IPS-NIHi7 (cell line): Measurements from ENCODE around the gene EN2.
A peak's percentile ranks its signal among the peaks of the same experiment; 100 is the strongest.

ENCODE experiments used
- DNase-seq: peaks from one replicate; pipeline ENCODE4 v3.0.0; 2012; ENCODE audit warnings: mixed read lengths; ENCODE audit errors: extremely low spot score

Gene EN2

GRCh38 chr7:155458111-155458877 is at the start of gene EN2:
Gene EN2 (plus strand): TSS chr7:155458129. CDS start chr7:155458378, 249 bp downstream.
- DNase-seq = no peak

DNA sequence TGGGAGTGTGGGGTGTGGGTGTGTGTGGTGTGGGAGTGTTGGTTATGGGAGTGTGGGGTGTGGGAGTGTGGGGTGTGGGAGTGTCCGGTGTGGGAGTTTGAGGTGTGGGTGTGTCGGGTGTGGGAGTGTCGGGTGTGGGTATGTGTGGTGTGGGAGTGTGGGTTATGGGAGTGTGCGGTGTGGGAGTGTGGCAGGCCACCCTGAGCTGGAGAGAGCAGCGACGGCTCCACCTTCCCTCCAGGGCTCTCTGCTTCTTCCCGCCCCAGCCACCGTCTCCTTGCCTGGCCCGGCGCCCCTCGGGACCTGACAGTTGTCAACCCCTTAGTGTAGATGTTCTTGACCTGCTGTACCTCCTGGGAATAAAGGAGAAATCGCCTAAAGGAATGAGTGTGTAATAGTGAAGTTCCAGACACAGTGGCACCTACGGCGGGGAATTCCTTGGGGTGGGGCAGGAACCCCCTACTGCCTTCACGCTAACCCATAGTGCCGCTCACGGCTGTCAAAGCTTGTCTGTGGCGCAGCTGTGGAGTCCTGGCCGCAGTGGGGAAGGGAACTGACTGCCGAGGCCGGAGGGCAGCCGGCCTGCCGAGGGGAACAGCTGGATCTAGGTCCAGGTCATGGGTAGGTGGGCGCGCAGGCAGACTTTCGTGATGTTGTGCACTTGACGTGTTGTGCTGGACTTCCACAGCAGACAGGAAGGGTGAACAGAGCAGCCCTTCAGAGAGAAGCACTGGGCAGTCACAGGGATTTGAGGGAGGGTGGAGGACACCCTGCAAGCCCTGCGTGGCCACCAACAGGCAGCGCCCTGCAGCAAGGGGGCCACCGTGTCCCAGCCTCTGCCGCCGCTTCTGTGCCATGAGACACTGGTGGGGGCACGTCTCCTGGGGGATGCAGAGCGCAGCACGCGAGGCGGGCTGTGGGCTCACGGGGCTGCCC is 49.0 kb upstream of the EN2 start:
- DNase-seq = peak; percentile 43

DNA sequence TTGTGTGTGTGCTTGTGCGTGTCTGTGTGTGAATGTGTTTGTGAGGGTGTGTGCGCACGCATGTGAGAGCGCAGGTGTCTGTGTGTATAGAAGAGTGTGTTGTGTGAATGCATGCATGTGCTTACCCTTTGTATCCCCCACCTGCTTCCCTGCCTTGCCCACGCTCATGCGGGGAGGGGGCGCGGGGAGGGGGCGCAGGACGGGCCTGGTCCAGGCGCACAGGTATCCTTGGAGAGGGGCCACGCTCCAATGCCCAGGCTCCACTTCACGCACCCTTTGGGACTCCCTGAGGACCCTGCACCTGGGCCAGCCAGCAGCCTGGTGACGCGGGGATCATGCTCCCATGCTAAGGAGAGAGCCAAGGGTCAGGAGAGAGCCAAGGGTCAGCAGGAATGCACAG is 47.9 kb upstream of the EN2 start:
- no peak for DNase-seq

DNA sequence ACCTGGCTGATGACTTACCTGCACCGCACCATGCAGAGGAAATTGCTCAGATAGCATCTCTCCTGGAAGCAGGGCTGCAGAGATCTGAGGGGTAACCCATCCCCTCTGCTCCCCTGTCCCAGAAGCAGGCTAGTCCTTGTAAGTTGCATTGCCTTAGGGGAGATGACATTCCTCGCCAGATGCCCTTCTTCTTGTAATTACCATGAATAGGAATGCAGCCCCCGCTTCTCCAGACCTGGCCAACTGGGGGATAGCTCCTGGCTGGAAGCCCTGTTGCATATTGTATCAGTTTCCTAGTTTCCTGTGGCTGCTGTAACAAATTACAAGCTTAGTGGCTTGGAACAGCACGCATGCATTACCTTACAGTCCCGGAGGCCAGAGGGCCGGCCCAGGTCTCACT is 47.5 kb upstream of the EN2 start:
- DNase-seq = peak; percentile 46

DNA sequence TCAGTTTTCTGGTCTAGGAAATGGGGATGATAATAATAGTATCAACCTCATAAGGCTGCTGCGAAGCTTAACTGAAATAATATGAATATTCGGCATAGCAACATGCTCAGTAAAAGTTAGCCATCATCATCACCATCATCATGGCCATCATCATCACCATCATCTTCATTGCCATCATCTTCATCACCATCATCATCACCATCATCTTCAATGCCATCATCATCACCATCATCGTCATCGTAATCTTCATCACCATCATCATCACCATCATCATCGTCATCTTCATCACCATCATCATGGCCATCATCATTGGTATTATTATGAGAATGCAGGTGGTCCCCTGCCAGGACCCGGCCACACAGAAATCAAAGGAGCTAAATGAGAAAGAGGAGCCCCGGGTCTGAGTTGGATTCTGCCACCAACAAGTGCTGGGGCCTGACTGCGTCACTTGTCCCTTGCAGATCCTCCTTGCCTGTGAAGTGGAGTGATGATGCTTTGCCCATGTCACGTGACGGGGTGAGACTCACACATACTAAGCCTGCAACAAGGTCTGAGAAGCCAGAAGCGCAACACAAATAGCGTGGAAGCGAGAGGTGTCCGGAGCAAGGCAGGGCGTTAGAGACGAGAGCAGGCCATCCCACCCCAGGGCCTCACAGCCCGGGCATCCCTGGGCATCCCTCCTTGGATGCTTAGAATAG is 46.1 kb upstream of the EN2 start:
- DNase-seq = no peak

- peak; percentile 87 for DNase-seq
Observed at GRCh38 chr7:155412416-155413253, 45.3 kb upstream of the EN2 start.

DNA sequence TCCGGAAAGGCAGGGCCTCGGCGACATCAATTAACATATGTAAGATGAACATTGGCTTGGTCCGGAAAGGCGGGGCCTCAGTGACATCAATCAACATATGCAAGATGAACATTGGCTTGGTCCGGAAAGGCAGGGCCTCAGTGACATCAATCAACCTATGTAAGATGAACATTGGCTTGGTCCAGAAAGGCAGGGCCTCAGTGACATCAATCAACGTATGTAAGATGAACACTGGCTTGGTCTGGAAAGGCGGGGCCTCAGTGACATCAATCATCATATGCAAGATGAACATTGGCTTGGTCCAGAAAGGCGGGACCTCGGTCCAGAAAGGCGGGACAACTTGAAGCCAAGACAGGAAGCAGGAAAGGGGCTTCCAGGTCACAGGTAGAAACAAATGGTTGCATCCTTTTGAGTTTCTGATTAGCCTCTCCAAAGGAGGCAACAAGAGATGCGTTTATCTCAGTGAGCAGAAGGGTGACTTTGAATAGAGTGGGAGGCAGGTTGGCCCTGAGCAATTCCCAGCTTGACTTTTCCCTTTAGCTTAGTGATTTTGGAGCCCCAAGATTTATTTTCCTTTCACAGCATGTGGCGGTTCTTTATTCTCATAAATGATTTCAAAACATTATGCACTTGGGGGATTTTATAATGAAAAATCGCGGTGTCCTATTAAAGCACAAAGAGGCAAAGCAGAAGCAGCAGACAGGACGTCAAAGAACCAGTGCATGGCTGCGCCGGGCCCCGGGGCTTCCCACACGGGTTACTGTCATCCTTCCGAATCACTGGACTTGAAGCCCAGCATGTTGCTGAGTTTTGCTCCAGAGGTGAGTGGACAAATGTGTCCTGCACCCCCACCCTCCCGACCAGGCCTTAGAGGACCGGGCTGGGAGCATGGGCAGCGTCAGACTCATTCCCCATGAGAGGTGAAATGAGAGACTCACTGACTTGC is 43.1 kb upstream of the EN2 start:
- no peak for DNase-seq

DNA sequence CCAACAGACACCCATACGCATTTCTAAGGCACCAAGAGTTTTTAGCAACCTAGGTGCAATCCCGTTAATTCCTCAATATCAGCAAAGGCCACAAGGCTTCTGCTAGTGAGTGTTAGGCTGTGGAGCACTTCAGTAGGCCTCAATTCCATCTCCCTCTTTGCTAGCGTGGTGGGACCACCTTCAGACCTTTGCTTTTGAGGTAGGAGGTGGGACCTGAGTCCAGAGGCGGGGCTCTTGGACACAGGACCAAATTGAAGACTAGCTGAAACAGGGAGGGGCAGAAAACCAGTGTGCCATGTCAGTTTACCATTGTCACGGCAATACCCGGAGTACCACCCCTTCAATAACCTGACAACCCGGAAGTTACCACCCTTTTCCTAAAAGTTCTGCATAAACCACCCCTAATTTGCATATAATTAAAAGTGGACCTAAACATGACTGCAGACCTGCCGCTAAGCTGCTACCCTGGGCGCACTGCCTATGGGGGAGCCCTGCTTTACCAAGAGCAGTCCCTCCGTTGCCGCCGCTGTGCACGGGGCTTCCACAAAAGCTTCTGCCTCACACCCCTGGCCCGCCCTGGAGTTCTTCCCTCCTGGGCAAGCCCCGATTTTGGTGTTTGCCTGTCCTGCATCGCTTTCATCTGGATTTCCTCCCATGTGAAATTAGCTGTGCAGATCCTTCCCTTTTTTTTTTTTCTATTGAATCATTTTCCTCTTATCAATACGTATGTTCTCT is 41.1 kb upstream of the EN2 start:
- no peak for DNase-seq

GRCh38 chr7:155418304-155418703 is 39.6 kb upstream of the EN2 start:
- no peak for DNase-seq

GRCh38 chr7:155418941-155419755 is 38.8 kb upstream of the EN2 start:
- DNase-seq = no peak

GRCh38 chr7:155420116-155420515 is 37.8 kb upstream of the EN2 start:
- no peak for DNase-seq

GRCh38 chr7:155422151-155422550 is 35.8 kb upstream of the EN2 start:
- no peak for DNase-seq

DNA sequence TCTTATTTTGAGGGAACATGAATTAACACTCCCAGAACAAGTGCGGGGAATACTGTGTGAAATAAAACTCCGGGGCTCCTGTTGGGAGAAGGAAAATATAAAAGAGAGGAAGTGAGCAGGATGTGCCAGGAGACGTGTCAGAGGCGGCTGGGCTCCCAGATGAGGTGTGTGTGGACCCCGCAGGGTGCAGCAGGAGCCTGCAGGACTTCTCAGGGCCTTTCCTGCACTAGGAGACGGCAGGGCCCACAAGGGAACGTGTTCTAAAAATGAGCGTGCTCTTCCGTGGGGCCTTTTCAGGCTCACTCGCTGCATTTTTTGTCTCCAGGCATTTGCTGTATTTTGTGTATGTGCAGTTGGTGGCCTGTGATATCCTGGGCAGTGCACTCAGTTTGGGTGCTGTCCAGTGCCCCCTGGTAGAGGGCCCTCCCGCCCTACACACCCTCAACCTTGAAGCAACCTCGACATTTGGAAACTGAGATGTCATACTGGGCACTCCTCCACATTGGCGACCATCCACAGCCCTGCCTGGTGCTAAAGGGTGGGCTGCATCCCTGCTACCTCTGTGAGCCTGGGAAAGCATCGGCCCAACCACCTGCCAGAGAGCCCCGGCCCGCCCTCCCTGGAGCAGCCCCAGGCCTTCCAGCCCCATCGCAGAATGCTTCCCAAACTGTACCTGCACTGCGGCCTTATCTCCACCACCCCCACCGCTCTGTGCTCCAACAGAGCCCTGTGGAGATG is 35.2 kb upstream of the EN2 start:
- no peak for DNase-seq

- DNase-seq = no peak
Observed at GRCh38 chr7:155423337-155424285, 34.3 kb upstream of the EN2 start.

GRCh38 chr7:155424301-155425010 is 33.5 kb upstream of the EN2 start:
- DNase-seq = no peak

DNA sequence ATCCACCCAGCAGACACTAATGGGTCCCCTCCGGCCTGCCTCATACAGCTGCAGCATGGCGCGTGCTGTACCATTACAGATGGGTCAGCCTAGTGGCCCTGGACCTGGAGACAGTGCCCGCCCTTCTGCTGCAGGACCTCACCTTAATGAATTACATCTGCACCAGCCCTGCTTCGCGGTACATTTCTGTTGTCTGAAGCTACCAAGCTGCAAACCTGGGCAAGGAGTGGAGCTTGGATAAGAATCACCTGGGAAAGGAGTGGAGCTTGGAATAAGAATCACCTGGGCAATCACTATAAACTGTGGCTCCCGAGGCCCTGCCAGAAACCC is 33.0 kb upstream of the EN2 start:
- no peak for DNase-seq
